Cardiac muscle cell (in vitro differentiated cells and primary cell): ENCODE results near the gene SETDB2. TPM values are rescaled to one million over a fixed set of nuclear protein-coding genes. Genes with fewer than 3 reads are reported as not detected.

Experiments
- DNase-seq, 2 donors: peaks; one replicate each; pipeline versions ENCODE4 v3.0.0 to v3.0.0-alpha.2; 2010 to 2017; ENCODE audit warnings: low read depth in 1 of 2, low spot score in 1 of 2
- H3K27ac ChIP-seq: fragments of 200-600 bp; sonication (generic); 2 replicates; pipeline ENCODE4 v1.5.1; 2016
- H3K27me3 ChIP-seq: fragments of 200-600 bp; sonication (generic); 2 replicates; pipeline ENCODE4 v1.6.0; 2016; ENCODE audit warnings: control low read depth
- H3K36me3 ChIP-seq: fragments of 200-600 bp; sonication (generic); 2 replicates; pipeline ENCODE4 v1.5.1; 2016; ENCODE audit warnings: control low read depth
- H3K4me1 ChIP-seq: fragments of 200-600 bp; sonication (generic); 2 replicates; pipeline ENCODE4 v1.8.1; 2017; ENCODE audit warnings: low read depth, mild to moderate bottlenecking, mixed run types
- H3K4me3 ChIP-seq: fragments of 200-600 bp; sonication (generic); 2 replicates; pipeline ENCODE4 v1.5.1; 2016; ENCODE audit warnings: mild to moderate bottlenecking
- H3K9me3 ChIP-seq: fragments of 200-600 bp; sonication (generic); 2 replicates; pipeline ENCODE4 v1.5.1; 2017; ENCODE audit warnings: low read depth, mild to moderate bottlenecking, control low read depth
- CTCF ChIP-seq: IDR thresholded peaks from 2 replicates; pipeline ENCODE4 v1.5.1; 2012; ENCODE audit warnings: low read depth, mild to moderate bottlenecking, low read length
- polyA plus RNA-seq: library from polyadenylated mRNA; unstranded; fragments of >200 nt; fragmentation: Nextera tagmentation; extraction: Ambion mirVana; gene quantifications from 2 replicates; pipeline ENCODE4 v1.2.1, GENCODE V29; 2016
- total RNA-seq: library from RNA; depleted of rRNA; stranded (reverse); fragments of >200 nt; gene quantifications from 2 replicates; pipeline ENCODE4 v1.2.3, GENCODE V29; 2016

The SETDB2 gene
- total and polyA plus RNA-seq, 2 experiments from 2014 or later, result 7.5 to 12.4 TPM

GRCh38 chr13:49502954-49503353, 58.9 kb downstream of the SETDB2 start:
- no peaks in the 10 kb centered on the region for H3K36me3 ChIP-seq
- no peak for TF ChIP-seq CTCF
- no peaks in the 10 kb centered on the region for H3K27me3 ChIP-seq
- no peak overlapping the region for H3K27ac ChIP-seq
- DNase-seq, result peak in 1 of 2 donors; percentile 85
- no peak overlapping the region for H3K4me3 ChIP-seq
- no peaks in the 10 kb centered on the region for H3K4me1 ChIP-seq
- H3K9me3 ChIP-seq, result no peaks in the 10 kb centered on the region

- no peaks in the 10 kb centered on the region for H3K27me3 ChIP-seq
- no peaks in the 10 kb centered on the region for H3K4me1 ChIP-seq
- TF ChIP-seq CTCF, result no peak
- no peak overlapping the region for H3K27ac ChIP-seq
- no peak for DNase-seq
- no peaks in the 10 kb centered on the region for H3K9me3 ChIP-seq
- no peak overlapping the region for H3K4me3 ChIP-seq
- H3K36me3 ChIP-seq, result no peaks in the 10 kb centered on the region
Observed at GRCh38 chr13:49503951-49504350, 59.9 kb downstream of the SETDB2 start.

- H3K4me1 ChIP-seq, result no peaks in the 10 kb centered on the region
- no peak for DNase-seq
- no peaks in the 10 kb centered on the region for H3K9me3 ChIP-seq
- H3K27me3 ChIP-seq, result no peaks in the 10 kb centered on the region
- no peak overlapping the region for H3K27ac ChIP-seq
- no peak for TF ChIP-seq CTCF
- H3K36me3 ChIP-seq, result no peaks in the 10 kb centered on the region
- H3K4me3 ChIP-seq, result no peak overlapping the region
Observed at GRCh38 chr13:49512578-49512977, 68.5 kb downstream of the SETDB2 start.

- Histone ChIP-seq H3K9me3 (no peaks in the 10 kb centered on the region), H3K27ac (no peak overlapping the region), H3K4me3 (no peak overlapping the region), H3K4me1 (no peaks in the 10 kb centered on the region), H3K27me3 (no peaks in the 10 kb centered on the region), H3K36me3 (no peaks in the 10 kb centered on the region)
- no peak for DNase-seq
- no peak for TF ChIP-seq CTCF
Observed at GRCh38 chr13:49516467-49516866, 72.4 kb downstream of the SETDB2 start.

GRCh38 chr13:49517461-49517860, 73.4 kb downstream of the SETDB2 start:
- Histone ChIP-seq H3K4me1 (no peaks in the 10 kb centered on the region), H3K27ac (no peak overlapping the region), H3K27me3 (no peaks in the 10 kb centered on the region), H3K4me3 (no peak overlapping the region), H3K9me3 (no peaks in the 10 kb centered on the region), H3K36me3 (no peaks in the 10 kb centered on the region)
- peak; percentile 12 to 23 for DNase-seq
- TF ChIP-seq CTCF, result peak; percentile 48

GRCh38 chr13:49521224-49521623, 77.2 kb downstream of the SETDB2 start:
- Histone ChIP-seq H3K4me3 (no peak overlapping the region), H3K9me3 (no peaks in the 10 kb centered on the region), H3K36me3 (no peaks in the 10 kb centered on the region), H3K27ac (no peak overlapping the region), H3K27me3 (no peaks in the 10 kb centered on the region), H3K4me1 (no peaks in the 10 kb centered on the region)
- DNase-seq, result peak in 1 of 2 donors; percentile 40
- TF ChIP-seq CTCF, result no peak
